ENCODE measurements around the gene CFDP1. TPM values are rescaled to one million over a fixed set of nuclear protein-coding genes. Genes with fewer than 3 reads are reported as not detected.

CFDP1 gene
- total RNA-seq, 1 experiment from 2014 or later = 32.1 TPM

- H3K9ac ChIP-seq (ENCODE audit: low read length) = no peak overlapping the region
- no peak for DNase-seq
- no peaks in the 10 kb centered on the region for H3F3A ChIP-seq (ENCODE audit: low read length, unreplicated experiment)
- TF ChIP-seq EZH2phosphoT487 (IDR thresholded peaks at IDR 0.05; ENCODE audit: borderline replicate concordance, low read length) (no peak), EZH2 (IDR thresholded peaks at IDR 0.05; ENCODE audit: low read length, unreplicated experiment) (no peak), CTCF (conservative IDR thresholded peaks at IDR 0.05; ENCODE audit: low read depth, low read length) (no peak)
- no peaks in the 10 kb centered on the region for H4K20me1 ChIP-seq (ENCODE audit: low read length)
- ChIA-PET POLR2A (ENCODE audit: unreplicated experiment) (no interaction called here), CTCF (no interaction called here)
- H3K4me3 ChIP-seq (ENCODE audit: low read length) = no peak overlapping the region
- H3K4me2 ChIP-seq (ENCODE audit: low read length) = no peak overlapping the region
- H3K9me2 ChIP-seq (replicated peaks; ENCODE audit: low read length) = no peaks in the 10 kb centered on the region
- no peaks in the 10 kb centered on the region for H3K9me3 ChIP-seq (ENCODE audit: low read length)
- intact Hi-C loops (cut with micrococcal nuclease) = no loop called here
- H3K27me3 ChIP-seq (ENCODE audit: low read length) = no peaks in the 10 kb centered on the region
- H3K79me2 ChIP-seq (ENCODE audit: low read length) = no peaks in the 10 kb centered on the region
- ATAC-seq = no peak
- no TSS peak for BruUV-seq (replicated peaks)
- H2AFZ ChIP-seq (ENCODE audit: low read length) = no peak overlapping the region
- H3K4me1 ChIP-seq (ENCODE audit: insufficient read depth, low read length) = no peaks in the 10 kb centered on the region
- 0 out of 2 replicates have a peak, but pooled peaks cover 3% of the 10 kb centered on the region for H3K36me3 ChIP-seq (ENCODE audit: low read depth, low read length)
- H3K27ac ChIP-seq (ENCODE audit: low read length) = no peak overlapping the region
Observed at GRCh38 chr16:75445298-75445697, 12.0 kb upstream of the CFDP1 start.

GRCh38 chr16:75443298-75443697 lies 10.0 kb upstream of the CFDP1 start:
- TF ChIP-seq CTCF (conservative IDR thresholded peaks at IDR 0.05; ENCODE audit: low read depth, low read length) (no peak), EZH2 (IDR thresholded peaks at IDR 0.05; ENCODE audit: low read length, unreplicated experiment) (no peak), EZH2phosphoT487 (IDR thresholded peaks at IDR 0.05; ENCODE audit: borderline replicate concordance, low read length) (no peak)
- Histone ChIP-seq H3K9me3 (ENCODE audit: low read length) (no peaks in the 10 kb centered on the region), H3K4me2 (ENCODE audit: low read length) (no peak overlapping the region), H2AFZ (ENCODE audit: low read length) (no peak overlapping the region), H3K36me3 (ENCODE audit: low read depth, low read length) (0 out of 2 replicates have a peak, but pooled peaks cover 3% of the 10 kb centered on the region), H3K4me1 (ENCODE audit: insufficient read depth, low read length) (no peaks in the 10 kb centered on the region), H3K27me3 (ENCODE audit: low read length) (no peaks in the 10 kb centered on the region), H3K9me2 (replicated peaks; ENCODE audit: low read length) (no peaks in the 10 kb centered on the region), H3K79me2 (ENCODE audit: low read length) (no peaks in the 10 kb centered on the region), H4K20me1 (ENCODE audit: low read length) (no peaks in the 10 kb centered on the region), H3F3A (ENCODE audit: low read length, unreplicated experiment) (no peaks in the 10 kb centered on the region), H3K4me3 (ENCODE audit: low read length) (no peak overlapping the region), H3K27ac (ENCODE audit: low read length) (no peak overlapping the region), H3K9ac (ENCODE audit: low read length) (no peak overlapping the region)
- ATAC-seq (no peak), DNase-seq (no peak)
- POLR2A ChIA-PET (ENCODE audit: unreplicated experiment) = no interaction called here
- intact Hi-C loops (cut with micrococcal nuclease) = no loop called here
- no TSS peak for BruUV-seq (replicated peaks)
- CTCF ChIA-PET = no interaction called here

- Histone ChIP-seq H3K4me3 (ENCODE audit: low read length) (peak overlapping the region; percentile 79), H3K36me3 (ENCODE audit: low read depth, low read length) (no peaks in the 10 kb centered on the region), H3F3A (ENCODE audit: low read length, unreplicated experiment) (no peaks in the 10 kb centered on the region), H3K4me1 (ENCODE audit: insufficient read depth, low read length) (no peaks in the 10 kb centered on the region; the same call in 1 of the 2 replicates), H2AFZ (ENCODE audit: low read length) (peak overlapping the region; percentile 94), H4K20me1 (ENCODE audit: low read length) (no peaks in the 10 kb centered on the region), H3K27me3 (ENCODE audit: low read length) (no peaks in the 10 kb centered on the region), H3K27ac (ENCODE audit: low read length) (peak overlapping the region; percentile 77), H3K9ac (ENCODE audit: low read length) (peak overlapping the region; percentile 78), H3K4me2 (ENCODE audit: low read length) (peak overlapping the region; percentile 91), H3K9me2 (replicated peaks; ENCODE audit: low read length) (no peaks in the 10 kb centered on the region), H3K9me3 (ENCODE audit: low read length) (no peaks in the 10 kb centered on the region), H3K79me2 (ENCODE audit: low read length) (peaks cover 42% of the 10 kb centered on the region)
- intact Hi-C loops (cut with micrococcal nuclease) = no loop called here
- DNase-seq (peak; percentile 72), ATAC-seq (peak; percentile 54)
- ChIA-PET POLR2A (ENCODE audit: unreplicated experiment) (interaction anchor here (0.6 kb wide), 1 partner anchor 77 kb away, joined by 3 read pairs; no protein-coding TSS in a partner anchor), CTCF (no interaction called here)
- TSS peak; percentile 92 for BruUV-seq (replicated peaks)
- no peak for TF ChIP-seq EZH2 (IDR thresholded peaks at IDR 0.05; ENCODE audit: low read length, unreplicated experiment)
- TF ChIP-seq CTCF (conservative IDR thresholded peaks at IDR 0.05; ENCODE audit: low read depth, low read length) = no peak
- TF ChIP-seq EZH2phosphoT487 (IDR thresholded peaks at IDR 0.05; ENCODE audit: borderline replicate concordance, low read length) = no peak
Observed at GRCh38 chr16:75433732-75434413, 570 bp upstream of the CFDP1 start.

All from PC-3 (cell line).